IPS-NIHi7 (cell line): Measurements from ENCODE around the gene MACROD2.

Experiments used
- DNase-seq: peaks from one replicate; pipeline ENCODE4 v3.0.0; 2012; ENCODE audit warnings: mixed read lengths; ENCODE audit errors: extremely low spot score

Gene MACROD2

GRCh38 chr20:14865731-14866130 lies 870.4 kb downstream of the MACROD2 start:
- DNase-seq = no peak

- no peak for DNase-seq
These were observed 871.7 kb downstream of the MACROD2 start for GRCh38 chr20:14866841-14867514.

GRCh38 chr20:14877301-14878028 lies 882.1 kb downstream of the MACROD2 start:
- DNase-seq = no peak

- no peak for DNase-seq
These were observed 883.3 kb downstream of the MACROD2 start for GRCh38 chr20:14878676-14879019.

- DNase-seq = no peak
These were observed 883.8 kb downstream of the MACROD2 start for GRCh38 chr20:14879020-14879697.

GRCh38 chr20:14879839-14880238 lies 884.5 kb downstream of the MACROD2 start:
- no peak for DNase-seq

- DNase-seq = no peak
These were observed 886.2 kb downstream of the MACROD2 start for GRCh38 chr20:14881518-14881917.

GRCh38 chr20:14882157-14882556 lies 886.8 kb downstream of the MACROD2 start:
- DNase-seq = no peak

GRCh38 chr20:14882846-14883245 lies 887.5 kb downstream of the MACROD2 start:
- DNase-seq = no peak

GRCh38 chr20:14883324-14883723 lies 888.0 kb downstream of the MACROD2 start:
- DNase-seq = no peak

GRCh38 chr20:14885661-14886060 lies 890.3 kb downstream of the MACROD2 start:
- no peak for DNase-seq

GRCh38 chr20:14888134-14888533 lies 892.8 kb downstream of the MACROD2 start:
- DNase-seq = no peak

- no peak for DNase-seq
These were observed 894.4 kb downstream of the MACROD2 start for GRCh38 chr20:14889496-14890255.

- no peak for DNase-seq
These were observed 895.4 kb downstream of the MACROD2 start for GRCh38 chr20:14890713-14891112.

GRCh38 chr20:14892782-14893181 lies 897.5 kb downstream of the MACROD2 start:
- DNase-seq = no peak

GRCh38 chr20:14896569-14896968 lies 901.3 kb downstream of the MACROD2 start:
- no peak for DNase-seq

- no peak for DNase-seq
These were observed 902.3 kb downstream of the MACROD2 start for GRCh38 chr20:14897608-14898007.

- no peak for DNase-seq
These were observed 907.2 kb downstream of the MACROD2 start for GRCh38 chr20:14902432-14903089.

GRCh38 chr20:14906908-14907434 lies 911.7 kb downstream of the MACROD2 start:
- no peak for DNase-seq

- DNase-seq = no peak
These were observed 914.8 kb downstream of the MACROD2 start for GRCh38 chr20:14910126-14910525.

GRCh38 chr20:14913896-14914620 lies 918.7 kb downstream of the MACROD2 start:
- no peak for DNase-seq
